Measurements from ENCODE around the gene CACNA1H. TPM values are rescaled to one million over a fixed set of nuclear protein-coding genes. Genes with fewer than 3 reads are reported as not detected.

The CACNA1H gene
- total and polyA plus RNA-seq, 9 of the 15 experiments (the other 6 are each of a cell fraction or from before 2014, with no cell fraction given): 0.10 to 0.18 TPM; not detected in 7

GRCh38 chr16:1263591-1264344 lies 110.9 kb downstream of the CACNA1H start:
- WGBS (ENCODE audit: insufficient coverage, low coverage, missing lambda C conversion rate): 16% methylated on average over 14 of the region's 15 CpGs
- Histone ChIP-seq H3K27ac (ENCODE audit: extremely low read depth, low read depth, low read length) (no peak overlapping the region), H4K20me1 (replicated peaks; ENCODE audit: control insufficient read depth, insufficient read depth, low read length) (no peaks in the 10 kb centered on the region), H3K4me2 (ENCODE audit: insufficient read depth, low read length) (no peak overlapping the region), H3K9ac (ENCODE audit: insufficient read depth in 1 of 2, low read depth in 2 of 2, low read length in 2 of 2) (no peak overlapping the region), H3K27me3 (ENCODE audit: control insufficient read depth in 2 of 2, insufficient read depth in 2 of 2, low read length in 2 of 2) (peaks cover 22 to 54% of the 10 kb centered on the region in 2 experiments; a peak in 4 of 5 replicates), H3K36me3 (ENCODE audit: control insufficient read depth, insufficient read depth, low read length) (no peaks in the 10 kb centered on the region), H3K9me3 (replicated peaks; ENCODE audit: control insufficient read depth, insufficient read depth, low read depth, low read length) (peaks cover 7% of the 10 kb centered on the region; the same call in 1 of the 2 replicates), H3K9me1 (ENCODE audit: control insufficient read depth, insufficient read depth, low read length) (peaks cover 3% of the 10 kb centered on the region), H3K4me3 (no peak overlapping the region), H3K79me2 (ENCODE audit: control insufficient read depth, insufficient read depth, low read length) (no peaks in the 10 kb centered on the region), H3K4me1 (replicated peaks in 1 of 2; ENCODE audit: control insufficient read depth in 2 of 2, insufficient read depth in 2 of 2, low read length in 2 of 2) (peaks cover 0 to 42% of the 10 kb centered on the region in 2 experiments; a peak in 2 of 5 replicates), H2AFZ (ENCODE audit: low read depth, low read length) (no peak overlapping the region)
- ChIA-PET CTCF (ENCODE audit: low intra/inter-chr PET ratio) (no interaction called here), POLR2A (no interaction called here)
- FAIRE-seq (no peak), ATAC-seq (no peak), DNase-seq (ENCODE audit: extremely low read depth in 1 of 4, low spot score in 3 of 4) (no peak)
- BruUV-seq (replicated peaks): no TSS peak
- intact Hi-C loops (cut with micrococcal nuclease) (no loop called here), in situ Hi-C loops (cut with MboI) (no loop called here)
- TF ChIP-seq SIN3A (IDR thresholded peaks at IDR 0.05; ENCODE audit: borderline replicate concordance in 2 of 2, control insufficient read depth in 1 of 2, low read depth in 2 of 2, low read length in 2 of 2) (no peak), THAP7 (CRISPR knock-in tag; IDR thresholded peaks at IDR 0.05) (no peak), PCBP2 (IDR thresholded peaks at IDR 0.05; ENCODE audit: low read depth, low read length, poor library complexity, severe bottlenecking) (no peak), ZNF75A (CRISPR knock-in tag; IDR thresholded peaks at IDR 0.05) (no peak), SIRT6 (IDR thresholded peaks at IDR 0.05; ENCODE audit: low read depth, low read length) (no peak), CGGBP1 (CRISPR knock-in tag; IDR thresholded peaks at IDR 0.05) (no peak), TAF15 (IDR thresholded peaks at IDR 0.05; ENCODE audit: low read depth, low read length) (no peak), HDAC6 (IDR thresholded peaks at IDR 0.05; ENCODE audit: low read depth, low read length) (no peak), POLR2A (conservative IDR thresholded peaks at IDR 0.05) (no peak), ILF3 (IDR thresholded peaks at IDR 0.05; ENCODE audit: borderline replicate concordance) (no peak), SUPT5H (IDR thresholded peaks at IDR 0.05) (no peak), TEAD2 (tag; IDR thresholded peaks at IDR 0.05) (no peak), TAF9B (IDR thresholded peaks at IDR 0.05; ENCODE audit: partially characterized antibody) (no peak), FOXK1 (CRISPR knock-in tag; IDR thresholded peaks at IDR 0.05; ENCODE audit: borderline replicate concordance) (no peak), ZNF408 (CRISPR knock-in tag; IDR thresholded peaks at IDR 0.05; ENCODE audit: low read depth) (no peak)

Measured in K562 (cell line).